Dermis lymphatic vessel endothelial cell (primary cell): Measurements from ENCODE around the gene MDM4. TPM values are rescaled to one million over a fixed set of nuclear protein-coding genes. Genes with fewer than 3 reads are reported as not detected.

Source experiments
- total RNA-seq: library from RNA; depleted of rRNA; stranded (reverse); fragments of >200 nt; gene quantifications from 2 replicates; pipeline ENCODE4 v1.2.1, GENCODE V29; 2014

MDM4 gene, protein sequence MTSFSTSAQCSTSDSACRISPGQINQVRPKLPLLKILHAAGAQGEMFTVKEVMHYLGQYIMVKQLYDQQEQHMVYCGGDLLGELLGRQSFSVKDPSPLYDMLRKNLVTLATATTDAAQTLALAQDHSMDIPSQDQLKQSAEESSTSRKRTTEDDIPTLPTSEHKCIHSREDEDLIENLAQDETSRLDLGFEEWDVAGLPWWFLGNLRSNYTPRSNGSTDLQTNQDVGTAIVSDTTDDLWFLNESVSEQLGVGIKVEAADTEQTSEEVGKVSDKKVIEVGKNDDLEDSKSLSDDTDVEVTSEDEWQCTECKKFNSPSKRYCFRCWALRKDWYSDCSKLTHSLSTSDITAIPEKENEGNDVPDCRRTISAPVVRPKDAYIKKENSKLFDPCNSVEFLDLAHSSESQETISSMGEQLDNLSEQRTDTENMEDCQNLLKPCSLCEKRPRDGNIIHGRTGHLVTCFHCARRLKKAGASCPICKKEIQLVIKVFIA
- total RNA-seq = 13.8 and 19.8 TPM in 2 replicates

DNA sequence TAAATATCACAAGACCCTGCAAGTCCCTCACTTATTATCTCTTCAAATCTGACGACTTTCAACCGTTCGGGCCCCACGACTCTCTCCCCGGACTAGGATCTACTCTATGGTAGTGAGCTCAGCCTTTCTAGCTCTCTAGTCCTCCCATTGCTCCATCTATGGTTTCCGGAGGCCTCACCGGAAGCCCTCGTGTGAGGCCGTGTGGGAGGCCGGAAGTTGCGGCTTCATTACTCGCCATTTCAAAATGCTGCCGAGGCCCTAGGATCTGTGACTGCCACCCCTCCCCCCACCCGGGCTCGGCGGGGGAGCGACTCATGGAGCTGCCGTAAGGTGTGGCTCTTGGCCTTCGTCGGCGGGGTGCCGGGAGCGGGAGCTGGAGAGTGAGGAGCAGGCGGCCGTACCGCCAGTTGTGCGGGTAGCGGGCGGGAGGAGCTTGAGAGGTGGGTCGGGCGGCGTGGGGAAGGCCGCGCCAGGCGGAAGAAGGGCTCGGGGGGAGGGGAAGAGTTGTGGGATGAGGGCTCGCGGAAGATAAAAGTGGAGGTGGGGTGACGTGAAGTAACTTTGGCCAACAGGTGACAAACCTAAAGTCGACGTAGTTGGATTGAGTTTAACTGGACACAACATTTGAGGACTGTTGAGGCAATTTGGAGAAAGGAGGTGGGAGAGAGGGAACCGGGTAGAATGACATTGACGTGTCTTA is at the start of gene MDM4:
Gene MDM4, plus strand, starts transcription at position 227 of the 700 bp plus-strand sequence. CDS start 9,113 bp downstream, outside the sequence.

DNA sequence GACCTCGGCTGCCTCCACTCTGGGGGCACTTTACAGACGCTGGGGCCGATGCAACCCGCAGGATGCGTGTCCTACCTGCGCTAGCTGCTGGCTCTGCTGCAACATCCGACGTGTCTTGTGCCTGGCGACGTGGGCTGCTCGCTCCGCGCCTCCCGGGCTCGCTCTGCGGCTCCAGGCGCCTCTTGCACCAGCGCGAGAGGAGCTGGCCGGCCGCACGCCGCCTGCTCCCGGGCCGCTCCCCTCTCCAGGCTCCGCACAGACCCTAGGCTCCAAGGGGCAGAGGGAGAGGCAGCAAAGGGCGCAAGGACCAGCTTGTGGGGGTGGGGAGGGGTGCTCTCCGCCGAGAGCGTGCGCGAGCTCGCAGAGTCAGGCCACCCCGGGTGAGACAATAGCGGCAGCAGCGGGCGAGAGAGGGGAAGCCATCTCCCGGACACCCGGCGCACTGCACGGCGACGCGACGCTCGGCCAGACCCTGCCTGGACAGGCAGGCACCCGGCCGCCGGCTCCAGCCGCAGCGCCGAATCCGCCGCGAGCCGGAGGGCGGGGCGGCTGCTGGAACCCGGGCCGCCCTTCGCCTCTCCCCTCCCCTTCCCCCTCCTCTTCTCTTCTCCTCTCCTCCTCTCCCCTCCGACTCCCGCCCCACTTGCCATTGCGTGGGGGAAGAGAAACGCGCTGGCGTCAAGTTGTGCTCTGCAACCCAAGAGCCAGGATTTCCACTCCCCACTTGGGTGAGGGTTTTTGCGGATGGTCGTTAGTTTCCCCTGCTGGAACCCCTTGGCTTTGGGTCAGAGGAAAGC is 21.7 kb upstream of the MDM4 start, which contains the start of gene PIK3C2B:
Gene PIK3C2B, minus strand, starts transcription at position 525 of the 797 bp plus-strand sequence. CDS start 25,003 bp downstream, outside the sequence.

Other genes starting within 250 kb of the MDM4 start
- under 0.01 and 0.43 TPM in 2 replicates for gene PLEKHA6, start 156.5 kb upstream of the MDM4 start, total RNA-seq
- gene PPP1R15B, start 104.6 kb upstream of the MDM4 start, total RNA-seq = 22.2 and 24.0 TPM in 2 replicates
- gene PIK3C2B, start 21.6 kb upstream of the MDM4 start, total RNA-seq = 13.5 and 15.0 TPM in 2 replicates
- gene LRRN2, start 169.3 kb downstream of the MDM4 start, total RNA-seq = not detected in 2 replicates